HG02973 (cell line): ENCODE data around the gene PM20D2.
A peak's percentile ranks its signal among the peaks of the same experiment; 100 is the strongest.

ENCODE experiments used
- ATAC-seq: cut with Tn5 transposase; IDR thresholded peaks from one replicate; pipeline ENCODE4 v1.9.1; 2021; ENCODE audit warnings: moderate library complexity; ENCODE audit not compliant: unreplicated experiment

PM20D2 gene

GRCh38 chr6:89145091-89145955, 532 bp upstream of the PM20D2 start:
- ATAC-seq = peak; percentile 59

- ATAC-seq = no peak
These were observed 1.2 kb downstream of the PM20D2 start for GRCh38 chr6:89146718-89147700.

- ATAC-seq = no peak
These were observed 2.3 kb downstream of the PM20D2 start for GRCh38 chr6:89148016-89148750.

GRCh38 chr6:89154131-89154530, 8.3 kb downstream of the PM20D2 start:
- no peak for ATAC-seq

- ATAC-seq = no peak
These were observed 14.7 kb downstream of the PM20D2 start for GRCh38 chr6:89160331-89161092.

GRCh38 chr6:89161326-89162046, 15.6 kb downstream of the PM20D2 start:
- ATAC-seq = no peak

- no peak for ATAC-seq
These were observed 16.2 kb downstream of the PM20D2 start for GRCh38 chr6:89162047-89162371.

GRCh38 chr6:89172131-89172530, 26.3 kb downstream of the PM20D2 start:
- ATAC-seq = no peak

GRCh38 chr6:89173634-89174033, 27.8 kb downstream of the PM20D2 start:
- no peak for ATAC-seq

- no peak for ATAC-seq
These were observed 34.3 kb downstream of the PM20D2 start for GRCh38 chr6:89180112-89180511.

GRCh38 chr6:89180971-89181370, 35.1 kb downstream of the PM20D2 start:
- no peak for ATAC-seq

GRCh38 chr6:89183294-89183693, 37.4 kb downstream of the PM20D2 start:
- no peak for ATAC-seq

GRCh38 chr6:89184344-89184743, 38.5 kb downstream of the PM20D2 start:
- no peak for ATAC-seq

- ATAC-seq = no peak
These were observed 40.9 kb downstream of the PM20D2 start for GRCh38 chr6:89186762-89187161.

- ATAC-seq = no peak
These were observed 41.6 kb downstream of the PM20D2 start for GRCh38 chr6:89187504-89187903.

GRCh38 chr6:89190741-89191140, 44.9 kb downstream of the PM20D2 start:
- no peak for ATAC-seq

GRCh38 chr6:89194559-89194958, 48.7 kb downstream of the PM20D2 start:
- ATAC-seq = no peak

GRCh38 chr6:89197141-89197540, 51.3 kb downstream of the PM20D2 start:
- ATAC-seq = no peak

GRCh38 chr6:89198235-89198634, 52.4 kb downstream of the PM20D2 start:
- no peak for ATAC-seq

- no peak for ATAC-seq
These were observed 53.7 kb downstream of the PM20D2 start for GRCh38 chr6:89199579-89199978.
